Stimulated activated CD8-positive, alpha-beta memory T cell treated with anti-CD3 and anti-CD28 coated beads, Interleukin-7, amount 100 ng/mL, for 1 hour (primary cell): ENCODE data around the gene PTPRO.

Experiments
- DNase-seq, 2 donors: peaks; one replicate each; pipeline ENCODE4 v3.0.0-alpha.2; 2020; ENCODE audit warnings: low read depth in 2 of 2

PTPRO gene

DNA sequence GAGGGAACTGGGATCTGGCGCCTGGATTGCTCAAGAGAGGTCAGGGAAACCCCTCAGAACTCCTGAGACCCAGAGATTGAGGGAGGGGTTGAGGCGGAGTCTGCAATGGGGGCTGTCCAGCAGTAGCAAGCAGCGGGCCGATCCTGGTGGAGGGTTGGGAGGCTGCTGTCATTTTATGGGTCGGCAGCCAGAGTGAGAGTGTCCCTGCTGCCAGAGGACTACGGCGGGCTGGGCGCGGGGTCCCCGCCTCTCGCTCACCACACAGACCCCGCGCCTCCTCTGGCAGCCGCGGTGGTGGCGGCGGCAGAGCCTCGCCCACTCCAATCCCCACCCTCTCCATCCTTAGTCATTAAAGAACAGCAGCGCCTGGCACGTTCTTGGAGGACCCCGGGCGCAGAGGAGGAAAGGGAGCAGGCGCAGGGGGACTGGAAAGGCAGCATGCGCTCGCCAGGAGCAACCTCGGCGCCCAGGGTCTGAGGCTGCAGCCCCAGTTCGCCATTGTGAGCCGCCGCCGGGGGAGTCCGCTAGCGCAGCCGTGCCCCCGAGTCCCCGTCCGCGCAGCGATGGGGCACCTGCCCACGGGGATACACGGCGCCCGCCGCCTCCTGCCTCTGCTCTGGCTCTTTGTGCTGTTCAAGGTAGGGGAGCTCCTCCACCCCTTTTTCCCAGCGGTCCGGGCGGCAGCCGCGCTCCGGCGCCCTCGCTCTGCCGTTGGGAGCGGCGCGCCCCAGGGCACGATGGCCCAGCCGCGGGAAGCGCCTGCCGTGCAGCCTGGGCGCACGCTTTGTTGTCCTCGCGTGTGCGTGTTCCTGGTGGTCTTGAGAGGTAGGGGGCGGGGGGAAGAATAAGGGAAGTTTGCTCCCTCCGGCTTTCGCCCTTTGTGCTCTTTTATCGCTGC lies at the start of gene PTPRO:
Gene PTPRO (plus strand): TSS at position 345 of the 898 bp plus-strand sequence.
- no peak for DNase-seq

DNA sequence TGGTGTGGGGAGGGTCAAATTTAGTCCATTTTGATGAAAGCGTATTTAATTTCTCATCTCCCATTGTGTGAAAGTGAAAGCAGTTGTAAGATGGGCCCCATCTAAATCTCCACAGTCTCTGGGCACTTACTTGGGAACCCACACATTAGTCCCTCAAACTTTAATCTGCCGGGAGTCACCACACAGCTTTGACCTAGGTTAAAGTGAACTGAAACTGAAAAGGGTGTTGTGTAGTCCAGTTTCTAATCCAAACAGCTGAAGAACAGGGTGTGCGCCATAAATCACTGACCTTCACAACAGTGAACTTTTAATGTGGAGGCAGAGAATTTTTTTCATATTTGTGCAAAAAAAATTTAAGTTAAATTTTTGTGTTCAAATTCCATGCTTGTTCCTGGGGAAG lies 48.4 kb upstream of the PTPRO start:
- no peak for DNase-seq

- DNase-seq, result no peak
These were observed 47.7 kb upstream of the PTPRO start for GRCh38 chr12:15274561-15274967.

DNA sequence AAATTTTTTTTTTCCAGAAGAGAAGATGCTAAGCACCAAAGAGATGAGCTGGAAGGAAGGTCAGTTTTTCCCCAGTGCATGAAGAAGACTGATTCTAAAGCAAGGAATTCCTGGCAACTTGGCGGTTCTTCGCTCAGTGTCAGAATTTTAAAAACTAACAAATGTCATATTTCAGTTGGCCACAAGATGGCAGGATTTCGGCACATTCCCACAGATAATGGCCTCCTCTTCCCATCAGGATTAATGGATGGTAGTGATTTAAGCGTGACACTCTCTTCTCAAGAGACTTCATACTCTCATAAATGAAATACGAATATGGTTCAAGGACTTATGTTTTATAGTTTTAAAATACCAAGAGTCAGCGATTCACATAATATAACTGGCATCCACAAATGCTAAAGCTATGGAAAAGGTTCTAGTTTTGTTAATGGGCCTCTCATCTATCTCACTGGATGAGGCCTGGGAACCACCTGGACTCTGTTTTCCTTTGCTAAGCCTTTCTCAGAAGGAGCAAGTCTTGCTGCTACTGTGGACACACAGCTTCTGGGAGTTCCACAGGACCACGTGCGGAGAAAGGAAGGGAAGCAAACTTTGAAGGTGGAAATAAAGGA lies 46.1 kb upstream of the PTPRO start:
- DNase-seq, result no peak

DNA sequence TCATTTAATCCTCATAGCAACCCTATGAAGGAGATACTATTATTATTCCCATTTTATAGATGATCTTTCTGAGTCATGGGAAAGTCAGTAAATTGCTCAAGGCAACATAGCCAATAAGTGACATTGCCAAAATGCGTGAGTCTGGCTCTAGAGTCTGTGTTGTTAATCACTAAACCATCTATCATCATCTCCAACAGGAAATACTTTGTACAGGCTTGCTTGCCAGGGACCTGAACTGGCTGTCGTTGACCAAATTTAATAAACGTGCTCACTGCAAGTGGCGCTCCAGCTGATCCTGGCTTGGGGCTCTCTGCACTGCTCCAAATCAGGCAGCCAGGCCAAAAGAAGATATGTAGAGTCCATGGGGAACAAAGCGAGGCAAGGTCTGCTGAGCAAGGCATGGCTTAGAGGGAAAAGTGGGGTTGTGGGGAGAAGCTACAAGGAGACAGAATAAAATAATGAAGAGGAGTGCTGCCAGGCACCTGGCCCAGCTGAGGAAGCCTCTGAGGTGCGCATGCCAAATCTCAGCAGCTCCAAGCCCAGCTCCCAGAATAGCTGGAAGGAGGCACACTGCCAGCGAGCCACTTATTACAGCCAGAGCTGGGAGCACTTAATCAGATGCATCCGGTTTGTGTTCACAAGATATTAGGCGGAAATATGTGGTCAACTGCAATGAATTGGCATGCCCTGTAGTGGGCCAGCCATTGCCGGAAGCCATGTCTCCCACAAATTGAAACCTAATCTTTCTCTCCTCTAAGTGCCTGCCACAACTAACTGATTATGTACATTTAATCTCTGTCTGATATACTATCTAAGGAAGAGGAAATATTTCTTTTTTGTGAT lies 43.3 kb upstream of the PTPRO start:
- no peak for DNase-seq

DNA sequence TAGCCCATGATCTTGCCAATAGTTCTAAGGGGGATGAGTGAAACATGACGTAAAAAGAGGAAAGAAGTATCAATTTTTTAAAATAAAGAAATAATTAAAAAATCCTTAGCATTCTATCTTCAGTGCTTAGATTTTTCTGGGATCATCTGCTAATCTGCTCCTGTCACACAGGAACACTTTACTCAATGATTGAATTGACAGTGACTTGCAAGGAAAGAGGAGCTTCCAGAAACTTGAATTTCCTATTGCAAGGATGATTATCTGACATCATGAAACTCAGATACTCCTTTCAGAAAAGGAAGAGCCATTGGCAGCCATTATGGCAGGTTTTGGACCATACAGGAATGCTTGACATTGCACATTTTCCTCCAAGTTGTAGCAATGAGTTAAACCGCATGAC lies 41.4 kb upstream of the PTPRO start:
- no peak for DNase-seq

DNA sequence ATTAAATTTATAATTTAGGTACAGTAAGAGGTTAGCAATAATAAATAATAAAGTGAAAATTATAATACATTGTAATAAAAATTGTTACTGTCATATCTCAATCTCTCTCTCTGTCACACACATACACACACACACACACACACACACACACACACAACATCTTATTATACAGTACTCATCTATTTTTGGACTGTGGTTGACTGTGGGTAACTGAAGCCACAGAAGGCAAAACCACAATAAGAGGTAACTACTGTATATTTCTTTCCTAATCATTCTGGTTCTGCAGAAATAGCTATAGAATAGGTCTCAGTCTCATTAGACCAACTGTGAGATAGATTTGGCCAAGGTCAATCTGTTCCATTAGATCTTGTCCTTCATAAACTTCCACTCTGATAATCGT lies 33.1 kb upstream of the PTPRO start:
- DNase-seq, result no peak

- DNase-seq, result no peak
These were observed 28.6 kb upstream of the PTPRO start for GRCh38 chr12:15293731-15294130.

DNA sequence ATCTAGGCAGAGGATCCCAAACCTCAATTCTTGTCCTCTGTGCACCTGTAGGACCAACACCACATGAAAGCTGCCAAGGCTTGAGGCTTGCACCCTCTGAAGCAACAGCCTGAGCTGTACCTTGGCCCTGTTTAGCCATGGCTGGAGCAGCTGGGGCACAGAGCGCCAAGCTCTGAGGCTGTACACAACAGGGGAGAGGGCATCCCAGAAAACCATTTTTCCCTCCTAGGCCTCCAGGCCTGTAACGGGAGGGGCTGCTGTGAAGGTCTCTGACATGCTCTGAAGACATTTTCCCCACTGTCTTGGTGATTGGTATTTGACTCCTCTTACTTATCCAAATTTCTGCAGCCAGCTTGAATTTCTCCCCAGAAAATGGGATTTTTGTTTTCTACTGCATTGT lies 22.4 kb upstream of the PTPRO start:
- DNase-seq, result no peak

- no peak for DNase-seq
These were observed 18.0 kb upstream of the PTPRO start for GRCh38 chr12:15304296-15304695.

- DNase-seq, result no peak
These were observed 15.7 kb upstream of the PTPRO start for GRCh38 chr12:15306605-15307004.

DNA sequence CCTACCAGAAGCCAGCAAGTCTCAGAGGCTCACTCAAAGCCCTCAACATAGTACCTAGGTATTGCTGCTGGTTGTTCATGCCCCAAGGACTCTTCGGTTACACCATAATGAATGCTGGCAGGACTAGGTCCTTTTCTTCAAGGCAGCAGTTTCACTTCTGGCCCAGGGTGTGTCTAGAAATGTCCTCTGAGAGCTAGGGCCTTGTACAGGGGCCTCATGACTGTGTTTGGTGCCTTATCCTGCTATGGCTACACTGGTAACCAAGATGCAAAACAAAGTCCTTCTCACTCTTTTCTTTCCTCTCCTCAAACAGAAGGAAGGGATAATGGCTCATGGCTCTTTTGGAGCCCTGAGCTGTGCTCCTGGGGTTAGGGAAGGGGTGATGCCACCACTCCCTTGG lies 15.2 kb upstream of the PTPRO start:
- DNase-seq, result no peak

GRCh38 chr12:15318841-15319240 lies 3.5 kb upstream of the PTPRO start:
- DNase-seq, result no peak

DNA sequence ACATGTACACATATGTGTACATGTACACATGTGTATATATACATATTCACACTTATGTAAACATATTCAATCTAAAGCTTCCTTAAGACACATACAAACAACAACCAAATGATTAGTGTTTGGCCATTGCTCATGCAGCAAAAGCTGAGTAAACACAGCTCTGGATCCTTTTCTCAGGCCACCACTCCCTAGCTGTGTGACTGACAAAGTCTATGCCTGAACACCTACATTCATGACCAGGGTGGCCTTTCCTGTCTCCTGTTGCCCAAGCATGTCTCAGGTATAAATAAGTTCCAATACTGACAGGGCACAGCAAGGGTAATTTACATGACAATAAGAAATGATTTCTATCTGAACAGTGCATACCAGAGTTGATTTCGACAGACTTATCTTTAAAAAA lies 1.4 kb upstream of the PTPRO start:
- no peak for DNase-seq

DNA sequence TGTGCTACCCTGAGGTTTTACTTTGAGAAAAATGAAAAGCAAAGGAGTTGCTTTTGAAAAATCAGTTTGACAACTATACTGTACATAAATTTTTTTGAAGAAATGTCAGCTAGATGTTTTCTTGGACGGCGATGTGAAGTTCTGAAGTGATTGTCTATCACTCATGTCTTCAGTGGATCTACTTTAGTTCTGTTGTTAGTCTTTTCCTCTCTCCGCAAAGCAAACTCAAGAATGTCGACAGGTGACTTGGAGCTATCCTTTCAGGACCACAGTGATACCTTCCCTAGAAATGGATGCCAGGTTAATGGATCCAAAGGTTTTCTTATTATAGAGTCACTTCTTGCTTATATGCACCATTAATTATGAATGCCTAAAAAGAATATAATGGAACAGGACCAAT lies 1.2 kb downstream of the PTPRO start:
- DNase-seq, result no peak

- DNase-seq, result no peak
These were observed 7.6 kb downstream of the PTPRO start for GRCh38 chr12:15329891-15330290.

DNA sequence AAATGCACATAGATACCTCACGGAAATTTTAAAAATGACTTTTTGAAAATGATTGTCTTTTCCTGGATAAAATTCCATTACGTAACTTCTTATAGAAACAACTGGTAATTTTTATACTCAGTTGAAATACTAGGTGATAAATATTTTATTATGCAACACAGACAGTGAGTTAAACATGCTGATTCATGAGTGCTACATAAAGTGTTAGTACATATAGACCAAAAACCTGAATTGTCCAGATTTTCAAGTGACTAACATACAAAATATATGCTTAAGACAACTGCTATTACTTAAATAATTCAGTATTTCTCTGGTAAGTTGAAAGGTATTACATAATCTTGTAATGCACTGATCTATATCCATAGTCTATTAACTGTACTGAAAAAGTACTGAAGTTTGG lies 11.9 kb downstream of the PTPRO start:
- DNase-seq, result no peak

DNA sequence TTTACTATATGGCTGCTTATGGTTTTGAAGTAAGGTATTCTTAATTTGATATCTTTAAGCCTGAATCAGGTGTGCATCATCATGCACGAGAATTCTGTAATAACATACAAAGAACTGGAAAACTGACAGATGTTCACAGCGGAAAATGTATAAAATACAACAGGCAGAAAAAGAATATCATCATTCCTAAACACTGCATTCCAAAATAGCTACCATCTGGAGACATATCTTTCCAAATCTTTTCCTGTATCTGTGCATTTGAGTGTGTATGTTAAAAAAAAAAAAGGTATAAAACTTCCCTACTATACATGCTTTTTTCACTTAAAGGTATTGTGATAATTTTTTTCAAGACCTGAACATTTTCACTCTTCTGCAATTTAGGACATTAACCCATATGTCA lies 13.7 kb downstream of the PTPRO start:
- no peak for DNase-seq

- DNase-seq, result no peak
These were observed 14.7 kb downstream of the PTPRO start for GRCh38 chr12:15336768-15337553.

DNA sequence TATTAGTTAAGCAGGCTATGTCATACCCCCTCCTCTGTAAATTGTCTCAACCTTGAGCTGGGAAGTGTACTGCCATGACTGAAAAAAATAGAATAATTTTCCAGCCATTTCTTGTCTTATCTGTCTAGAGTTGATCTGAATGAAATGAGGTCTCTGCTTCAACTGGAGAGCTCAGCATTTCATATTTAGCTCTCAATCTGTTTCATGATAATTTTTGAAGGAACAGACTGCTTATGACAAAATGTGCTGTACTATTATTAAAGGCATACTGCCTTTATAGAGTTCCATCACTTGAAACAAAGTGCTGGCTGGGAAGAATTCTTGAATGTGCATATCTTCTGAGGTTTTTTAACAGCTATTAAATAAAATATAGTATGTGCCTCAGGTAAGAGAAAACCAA lies 19.1 kb downstream of the PTPRO start:
- no peak for DNase-seq

DNA sequence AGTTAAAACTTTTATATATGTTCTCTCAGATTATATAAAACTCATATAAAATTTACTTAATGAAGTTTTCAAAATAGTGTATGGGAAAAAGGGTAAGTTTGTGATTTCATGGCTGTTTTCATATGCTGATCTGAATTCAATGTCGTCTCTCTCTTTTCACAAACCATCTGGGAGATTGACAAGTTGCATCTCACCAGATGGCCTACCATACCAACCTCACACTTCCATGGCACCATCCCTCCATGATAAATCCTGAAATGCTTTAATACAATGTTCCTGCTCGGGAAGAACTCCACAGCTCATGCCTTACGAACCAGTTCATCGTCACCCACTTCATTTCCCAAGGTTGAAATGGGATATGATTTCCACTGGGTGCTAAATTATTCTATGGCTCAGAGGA lies 22.3 kb downstream of the PTPRO start:
- DNase-seq, result no peak

DNA sequence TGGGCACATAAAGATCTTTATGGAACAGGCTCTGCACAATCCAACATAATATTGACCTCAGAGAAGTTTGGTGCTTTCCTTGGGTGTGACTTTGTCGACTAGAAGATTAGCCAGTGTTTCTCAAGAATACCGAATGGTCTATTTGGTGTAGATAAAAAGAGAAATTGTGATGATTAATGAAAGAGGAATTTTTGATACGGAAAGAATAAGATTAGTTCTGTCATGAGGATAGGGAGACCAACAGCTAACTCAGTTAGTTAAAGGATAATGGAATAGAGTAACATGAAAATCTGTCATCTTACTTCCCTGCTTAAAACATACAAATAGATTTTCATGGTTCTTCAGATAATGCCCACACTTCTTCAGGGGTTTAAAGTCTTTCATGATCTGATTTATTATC lies 24.2 kb downstream of the PTPRO start:
- DNase-seq, result no peak
